NCI-H748 treated with DMSO at 0.1 percent for 48 hours (cell line): ENCODE results near the gene RBP4.
"Not testable (repeated sequence)": the region's sequence is repeated elsewhere in the genome, so short reads cannot be mapped to it uniquely, and the experiment has no call there.

Experiments
- DNase-seq: peaks from one replicate; lab custom pipeline; 2025; lab: John Stamatoyannopoulos, UW

The RBP4 gene

DNA sequence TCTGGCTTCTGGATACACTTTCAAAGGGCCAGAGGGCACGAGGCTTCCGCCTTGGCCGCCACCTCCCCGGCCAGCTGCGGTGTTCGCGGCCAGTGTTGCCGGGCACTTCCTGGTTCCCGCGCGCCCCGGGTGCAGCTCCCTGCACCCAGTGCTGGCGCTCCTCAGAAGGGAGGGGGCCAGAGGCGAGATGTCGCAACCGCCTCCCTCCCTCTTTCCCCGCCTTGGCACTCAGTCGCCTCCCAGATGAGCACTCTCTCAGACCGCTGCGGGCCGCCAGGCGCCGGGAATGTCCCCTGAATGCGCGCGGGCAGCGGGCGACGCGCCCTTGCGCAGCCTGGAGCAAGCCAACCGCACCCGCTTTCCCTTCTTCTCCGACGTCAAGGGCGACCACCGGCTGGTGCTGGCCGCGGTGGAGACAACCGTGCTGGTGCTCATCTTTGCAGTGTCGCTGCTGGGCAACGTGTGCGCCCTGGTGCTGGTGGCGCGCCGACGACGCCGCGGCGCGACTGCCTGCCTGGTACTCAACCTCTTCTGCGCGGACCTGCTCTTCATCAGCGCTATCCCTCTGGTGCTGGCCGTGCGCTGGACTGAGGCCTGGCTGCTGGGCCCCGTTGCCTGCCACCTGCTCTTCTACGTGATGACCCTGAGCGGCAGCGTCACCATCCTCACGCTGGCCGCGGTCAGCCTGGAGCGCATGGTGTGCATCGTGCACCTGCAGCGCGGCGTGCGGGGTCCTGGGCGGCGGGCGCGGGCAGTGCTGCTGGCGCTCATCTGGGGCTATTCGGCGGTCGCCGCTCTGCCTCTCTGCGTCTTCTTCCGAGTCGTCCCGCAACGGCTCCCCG is 34.4 kb downstream of the RBP4 start, which contains the start of gene FFAR4:
FFAR4 (plus strand) TSS at position 231 of the 842 bp plus-strand sequence; CDS start at position 287, 56 bp downstream.
- peak; percentile 4 for DNase-seq

DNA sequence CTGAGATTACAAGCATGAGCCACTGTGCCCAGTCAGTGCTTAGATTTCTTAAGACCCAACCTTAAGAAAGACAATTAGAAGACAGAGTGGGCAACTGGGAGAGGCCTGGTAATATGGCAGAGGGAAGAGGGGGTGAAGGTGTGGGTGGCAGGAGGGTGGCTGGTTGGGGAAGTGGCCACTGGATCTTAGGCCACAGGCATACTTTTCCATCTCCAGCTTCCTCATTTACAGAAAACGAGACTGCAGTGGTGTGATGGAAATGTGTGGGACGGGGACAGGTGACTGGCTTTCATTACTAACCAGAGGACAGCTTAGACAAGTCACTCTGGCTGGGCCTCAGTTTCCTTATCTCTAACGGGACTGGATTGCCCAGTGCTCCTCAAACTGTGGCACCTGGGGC is 35.6 kb downstream of the RBP4 start:
- no peak for DNase-seq

- no peak for DNase-seq
Measured at GRCh38 chr10:93560541-93560940, 40.5 kb downstream of the RBP4 start.

DNA sequence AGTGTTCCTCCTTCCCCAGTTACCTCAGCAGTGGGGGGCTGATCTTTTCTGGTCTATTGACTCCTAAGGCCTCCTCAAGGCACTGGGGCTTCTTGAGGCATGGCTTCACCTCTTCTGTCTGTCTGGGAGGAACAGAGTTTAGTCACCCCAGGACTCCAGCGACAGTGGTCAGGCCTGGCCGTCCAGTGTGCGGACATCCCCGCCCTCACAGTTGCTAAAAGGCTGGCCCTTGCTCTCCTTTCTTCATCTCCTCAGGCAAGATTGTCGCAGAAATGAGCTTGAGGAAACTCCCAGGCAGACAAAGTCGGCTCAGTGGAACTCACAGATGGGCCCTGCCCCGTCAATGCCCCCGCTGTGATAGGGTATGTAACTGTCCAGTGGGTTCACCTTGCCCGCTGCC is 41.5 kb downstream of the RBP4 start:
- DNase-seq = no peak

DNA sequence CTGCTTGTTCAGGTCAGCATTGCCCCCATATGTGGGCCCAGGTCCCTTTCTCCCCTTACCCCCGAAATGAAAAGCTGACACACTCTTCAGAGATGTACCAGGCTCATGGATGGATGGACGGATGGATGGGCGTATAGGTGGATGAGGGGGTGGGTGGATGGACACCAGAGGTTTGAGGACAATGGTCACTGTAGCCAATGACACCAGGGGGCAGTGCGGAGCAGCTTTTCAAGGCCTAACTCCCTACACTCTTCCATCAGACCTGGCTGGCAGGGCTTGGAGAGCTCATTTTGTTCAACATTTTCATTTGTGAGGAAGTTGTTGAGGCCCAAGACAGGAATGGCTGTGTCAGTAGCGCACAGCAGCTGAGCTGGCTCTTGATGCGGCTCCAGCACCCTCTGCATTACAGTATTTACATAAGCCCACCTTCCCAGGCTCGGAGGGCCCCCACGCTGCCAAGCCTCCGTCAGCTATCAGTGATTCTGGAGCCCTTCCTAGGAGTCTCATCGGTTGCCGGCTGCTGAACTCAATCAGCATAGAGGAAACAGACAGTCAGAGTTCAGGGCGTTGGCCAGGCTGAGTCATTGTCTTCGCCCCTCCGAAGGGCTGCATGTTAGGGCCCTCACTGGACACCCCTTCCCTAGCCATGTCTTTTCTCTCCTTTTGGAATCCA is 46.1 kb downstream of the RBP4 start:
- peak; percentile 38 for DNase-seq

DNA sequence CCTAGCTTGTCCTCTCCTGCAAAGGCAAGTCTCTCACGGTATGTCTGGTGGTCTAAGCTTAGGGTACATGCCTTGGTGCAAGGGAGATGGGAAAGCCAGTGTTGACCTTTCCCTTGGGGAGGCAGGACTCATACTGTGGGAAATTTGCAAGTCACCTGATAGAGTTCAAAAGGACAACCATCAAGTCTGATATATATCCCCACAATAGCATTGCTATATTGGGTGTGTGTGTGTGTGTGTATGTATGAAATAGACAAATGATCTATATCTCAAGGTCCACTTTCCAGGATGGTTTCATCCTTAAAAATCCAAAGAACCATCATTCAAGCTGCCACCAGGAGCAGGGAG is 46.7 kb downstream of the RBP4 start:
- no peak for DNase-seq

DNA sequence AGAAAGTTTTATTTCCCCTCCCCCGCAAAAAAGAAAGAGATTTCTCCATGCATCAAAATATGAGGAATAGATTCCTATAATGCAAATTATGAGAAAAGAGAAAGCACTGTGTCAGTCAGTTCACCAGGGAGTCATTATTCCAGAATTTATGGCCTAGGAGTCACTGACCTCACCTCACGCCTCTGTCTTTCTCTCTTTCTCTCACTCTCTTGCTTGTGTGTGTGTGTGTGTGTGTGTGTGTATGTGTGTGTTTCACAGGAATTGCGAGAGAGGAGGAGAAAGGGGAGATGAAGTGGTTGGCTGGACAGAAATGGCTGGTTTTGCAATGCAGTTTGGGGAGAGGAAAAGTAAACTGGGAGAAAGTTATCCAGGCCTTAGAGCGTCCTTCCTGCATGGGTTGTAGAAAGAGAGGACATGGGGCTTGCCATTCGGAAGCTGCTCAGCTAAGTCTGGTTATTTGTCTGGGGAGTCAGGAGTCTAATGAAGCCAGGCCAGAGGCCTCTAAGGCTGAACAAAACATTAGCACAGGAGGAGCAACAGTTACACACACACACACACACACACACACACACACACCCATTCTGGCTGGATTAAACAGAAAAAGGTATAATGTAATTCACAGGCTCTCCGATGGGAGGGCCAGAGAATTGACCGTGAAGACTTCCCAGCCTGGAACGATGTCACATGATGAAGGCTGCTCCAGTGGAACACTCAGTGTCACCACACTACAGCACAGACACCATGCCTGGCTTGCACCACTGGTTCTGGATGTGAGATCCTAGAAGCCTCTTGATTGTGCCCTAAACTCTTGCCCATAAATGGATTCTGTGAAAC is 47.3 kb downstream of the RBP4 start:
- DNase-seq = no peak

GRCh38 chr10:93552780-93553179 is 48.3 kb downstream of the RBP4 start:
- no peak for DNase-seq

- no peak for DNase-seq
Measured at GRCh38 chr10:93550606-93551005, 50.4 kb downstream of the RBP4 start.

DNA sequence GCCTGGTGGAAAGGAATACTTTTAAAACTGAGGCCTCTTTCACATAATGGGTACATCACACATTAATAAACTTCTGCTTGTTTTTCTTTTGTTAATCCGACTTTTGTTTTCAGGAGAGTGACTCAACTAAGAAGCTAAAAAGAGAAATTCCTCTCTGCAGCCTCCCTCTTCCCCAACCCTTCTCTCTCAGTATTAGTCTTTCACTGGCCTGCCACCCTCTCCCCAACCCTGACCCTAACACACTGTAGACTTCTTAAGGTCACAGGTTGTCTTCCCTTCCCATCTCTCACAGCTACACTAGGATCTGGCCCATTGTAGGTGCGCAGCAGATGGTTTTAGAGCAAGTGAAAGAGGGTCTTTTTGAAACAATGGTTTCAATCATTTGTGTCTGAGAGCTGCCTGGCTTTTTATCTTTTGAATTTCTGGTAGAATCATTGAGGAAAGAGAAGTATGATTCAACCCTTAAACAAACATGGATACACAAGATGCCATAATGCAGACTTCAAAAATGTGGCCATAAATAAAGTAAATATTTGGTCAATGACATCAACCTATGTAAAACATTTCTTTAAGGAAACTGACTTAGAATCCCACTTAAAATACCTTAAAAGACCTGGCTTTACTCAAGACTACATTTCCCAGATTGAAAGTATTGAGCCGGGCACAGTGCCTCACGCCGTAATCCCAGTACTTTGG is 52.5 kb downstream of the RBP4 start:
- no peak for DNase-seq

DNA sequence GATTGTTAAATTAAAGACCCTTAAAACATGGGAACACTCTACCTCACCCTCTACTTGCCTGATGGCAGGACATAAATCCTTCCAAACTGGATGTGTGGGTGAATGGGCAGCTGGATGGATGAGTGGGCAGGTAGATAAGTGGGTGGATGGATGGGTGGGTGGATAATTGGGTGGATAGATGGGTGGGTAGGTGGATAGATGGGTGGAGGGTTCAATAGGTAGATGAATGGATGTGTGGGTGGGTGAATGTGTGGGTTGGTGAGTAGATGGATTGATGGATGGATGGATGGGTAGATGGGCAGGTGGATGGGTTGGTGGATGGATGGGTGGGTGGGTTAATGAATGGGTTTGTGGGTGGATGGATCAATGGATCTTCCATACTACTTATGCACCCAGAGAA is 53.5 kb downstream of the RBP4 start:
- DNase-seq = no peak

- DNase-seq = not testable (repeated sequence)
Measured at GRCh38 chr10:93546995-93547394, 54.0 kb downstream of the RBP4 start.

GRCh38 chr10:93542358-93542791 is 58.7 kb downstream of the RBP4 start:
- peak; percentile 36 for DNase-seq
